Vagina (tissue), 2 donors: ENCODE results near the gene PPEF1.

Experiments
- POLR2A ChIP-seq, 2 donors: fragments of 450-650 bp; IDR thresholded peaks; one replicate each; pipeline ENCODE4 v1.6.1; 2017; ENCODE audit warnings: antibody characterized with exemption in 2 of 2, mild to moderate bottlenecking in 2 of 2, moderate library complexity in 2 of 2
- POLR2AphosphoS5 ChIP-seq, 2 donors: sonication (generic); formaldehyde crosslinking; IDR thresholded peaks; one replicate each; pipeline ENCODE4 v1.9.0; 2017; ENCODE audit warnings: antibody characterized with exemption in 2 of 2, mild to moderate bottlenecking in 2 of 2, low read depth in 1 of 2; ENCODE audit not compliant: insufficient read depth in 1 of 2
- TF ChIP-seq, protein P1 (sequence below), 3 experiments: fragments of 450-650 bp in 2 of 3; fragments of 200-600 bp in 1 of 3; sonication (generic) in 1 of 3; IDR thresholded peaks; one replicate each; pipeline ENCODE4 v1.5.1; 2017 to 2019; ENCODE audit warnings: antibody characterized with exemption in 3 of 3, mild to moderate bottlenecking in 2 of 3, moderate library complexity in 2 of 3

- TF ChIP-seq, protein P1, sequence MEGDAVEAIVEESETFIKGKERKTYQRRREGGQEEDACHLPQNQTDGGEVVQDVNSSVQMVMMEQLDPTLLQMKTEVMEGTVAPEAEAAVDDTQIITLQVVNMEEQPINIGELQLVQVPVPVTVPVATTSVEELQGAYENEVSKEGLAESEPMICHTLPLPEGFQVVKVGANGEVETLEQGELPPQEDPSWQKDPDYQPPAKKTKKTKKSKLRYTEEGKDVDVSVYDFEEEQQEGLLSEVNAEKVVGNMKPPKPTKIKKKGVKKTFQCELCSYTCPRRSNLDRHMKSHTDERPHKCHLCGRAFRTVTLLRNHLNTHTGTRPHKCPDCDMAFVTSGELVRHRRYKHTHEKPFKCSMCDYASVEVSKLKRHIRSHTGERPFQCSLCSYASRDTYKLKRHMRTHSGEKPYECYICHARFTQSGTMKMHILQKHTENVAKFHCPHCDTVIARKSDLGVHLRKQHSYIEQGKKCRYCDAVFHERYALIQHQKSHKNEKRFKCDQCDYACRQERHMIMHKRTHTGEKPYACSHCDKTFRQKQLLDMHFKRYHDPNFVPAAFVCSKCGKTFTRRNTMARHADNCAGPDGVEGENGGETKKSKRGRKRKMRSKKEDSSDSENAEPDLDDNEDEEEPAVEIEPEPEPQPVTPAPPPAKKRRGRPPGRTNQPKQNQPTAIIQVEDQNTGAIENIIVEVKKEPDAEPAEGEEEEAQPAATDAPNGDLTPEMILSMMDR (IDR thresholded peaks at IDR 0.05) = no peak
- TF ChIP-seq POLR2A (IDR thresholded peaks at IDR 0.05) = no peak
- TF ChIP-seq POLR2AphosphoS5 (IDR thresholded peaks at IDR 0.05; ENCODE audit: insufficient read depth in 1 of 2, low read depth in 1 of 2) = no peak
Observed at GRCh38 chrX:18701621-18702361, 5.7 kb upstream of the PPEF1 start.
